HEK293 (cell line): Measurements from ENCODE around the gene GPR160.

Experiments used
- GFI1B ChIP-seq: fragments of 450-650 bp; formaldehyde crosslinking; IDR thresholded peaks from 2 replicates; pipeline ENCODE4 v1.5.1; 2016; ENCODE audit warnings: missing biosample characterization, missing genetic modification characterization
- GLIS1 ChIP-seq: fragments of 450-650 bp; formaldehyde crosslinking; IDR thresholded peaks from 2 replicates; pipeline ENCODE4 v1.5.1; 2016; ENCODE audit warnings: missing biosample characterization, missing genetic modification characterization
- GLIS2 ChIP-seq: fragments of 450-650 bp; formaldehyde crosslinking; IDR thresholded peaks from 2 replicates; pipeline ENCODE4 v1.5.1; 2016; ENCODE audit warnings: missing biosample characterization, missing genetic modification characterization
- HOXD13 ChIP-seq: sonication (generic); formaldehyde crosslinking; IDR thresholded peaks from 2 replicates; pipeline ENCODE4 v1.8.0; 2022; ENCODE audit warnings: missing genetic modification reagents, borderline replicate concordance
- IKZF3 ChIP-seq: fragments of 450-650 bp; IDR thresholded peaks from 2 replicates; pipeline ENCODE4 v1.5.0; 2018; ENCODE audit warnings: missing biosample characterization, mild to moderate bottlenecking, missing genetic modification characterization, moderate library complexity
- MYNN ChIP-seq: fragments of 450-650 bp; formaldehyde crosslinking; IDR thresholded peaks from 2 replicates; pipeline ENCODE4 v1.5.1; 2016; ENCODE audit warnings: missing biosample characterization, missing genetic modification characterization, borderline replicate concordance
- SP7 ChIP-seq: fragments of 450-650 bp; formaldehyde crosslinking; IDR thresholded peaks from 2 replicates; pipeline ENCODE4 v1.5.1; 2016; ENCODE audit warnings: missing biosample characterization, missing genetic modification characterization
- YY1 ChIP-seq: fragments of 450-650 bp; formaldehyde crosslinking; IDR thresholded peaks from 2 replicates; pipeline ENCODE4 v1.5.1; 2018; ENCODE audit warnings: missing biosample characterization, missing genetic modification characterization
- ZNF132 ChIP-seq: fragments of 450-650 bp; formaldehyde crosslinking; IDR thresholded peaks from 2 replicates; pipeline ENCODE4 v1.5.1; 2017; ENCODE audit warnings: missing biosample characterization, missing genetic modification characterization, borderline replicate concordance
- ZNF514 ChIP-seq: fragments of 450-650 bp; formaldehyde crosslinking; IDR thresholded peaks from 2 replicates; pipeline ENCODE4 v1.5.1; 2016; ENCODE audit warnings: missing biosample characterization, missing genetic modification characterization
- ZNF596 ChIP-seq: fragments of 450-650 bp; IDR thresholded peaks from 2 replicates; pipeline ENCODE4 v1.5.0; 2018; ENCODE audit warnings: missing biosample characterization, mild to moderate bottlenecking, missing genetic modification characterization, moderate library complexity
- ZNF660 ChIP-seq: fragments of 450-650 bp; IDR thresholded peaks from 2 replicates; pipeline ENCODE4 v1.5.1; 2018; ENCODE audit warnings: missing biosample characterization, mild to moderate bottlenecking, missing genetic modification characterization
- ZNF664 ChIP-seq: fragments of 450-650 bp; formaldehyde crosslinking; IDR thresholded peaks from 2 replicates; pipeline ENCODE4 v1.5.1; 2016; ENCODE audit warnings: missing biosample characterization, missing genetic modification characterization
- ZNF670 ChIP-seq: fragments of 450-650 bp; formaldehyde crosslinking; IDR thresholded peaks from 2 replicates; pipeline ENCODE4 v1.5.1; 2016; ENCODE audit warnings: missing biosample characterization, missing genetic modification characterization, low read depth
- ZNF830 ChIP-seq: fragments of 450-650 bp; IDR thresholded peaks from 2 replicates; pipeline ENCODE4 v1.5.0; 2018; ENCODE audit warnings: missing biosample characterization, missing genetic modification characterization, low read depth, mild to moderate bottlenecking, moderate library complexity
- TF ChIP-seq, protein P1 (sequence below): fragments of 450-650 bp; formaldehyde crosslinking; IDR thresholded peaks from 2 replicates; pipeline ENCODE4 v1.5.1; 2016; ENCODE audit warnings: missing biosample characterization, missing genetic modification characterization
- TF ChIP-seq, protein P2 (sequence below): fragments of 450-650 bp; formaldehyde crosslinking; IDR thresholded peaks from 2 replicates; pipeline ENCODE4 v1.5.0; 2017; ENCODE audit warnings: missing biosample characterization, missing genetic modification characterization, borderline replicate concordance
- TF ChIP-seq, protein P3 (sequence below): fragments of 450-650 bp; formaldehyde crosslinking; IDR thresholded peaks from 2 replicates; pipeline ENCODE4 v1.5.1; 2016; ENCODE audit warnings: missing biosample characterization, missing genetic modification characterization
- TF ChIP-seq, protein P4 (sequence below): fragments of 450-650 bp; formaldehyde crosslinking; IDR thresholded peaks from 2 replicates; pipeline ENCODE4 v1.5.1; 2016; ENCODE audit warnings: missing biosample characterization, missing genetic modification characterization
- TF ChIP-seq, protein P5 (sequence below): fragments of 450-650 bp; formaldehyde crosslinking; optimal IDR thresholded peaks from 2 replicates; pipeline ENCODE3; 2016; ENCODE audit warnings: missing biosample characterization, mild to moderate bottlenecking, missing genetic modification characterization
- TF ChIP-seq, protein P6 (sequence below): fragments of 450-650 bp; formaldehyde crosslinking; conservative IDR thresholded peaks from 2 replicates; pipeline ENCODE4 v1.5.1; 2016; ENCODE audit warnings: low read depth, missing biosample characterization, missing genetic modification characterization

Gene GPR160

DNA sequence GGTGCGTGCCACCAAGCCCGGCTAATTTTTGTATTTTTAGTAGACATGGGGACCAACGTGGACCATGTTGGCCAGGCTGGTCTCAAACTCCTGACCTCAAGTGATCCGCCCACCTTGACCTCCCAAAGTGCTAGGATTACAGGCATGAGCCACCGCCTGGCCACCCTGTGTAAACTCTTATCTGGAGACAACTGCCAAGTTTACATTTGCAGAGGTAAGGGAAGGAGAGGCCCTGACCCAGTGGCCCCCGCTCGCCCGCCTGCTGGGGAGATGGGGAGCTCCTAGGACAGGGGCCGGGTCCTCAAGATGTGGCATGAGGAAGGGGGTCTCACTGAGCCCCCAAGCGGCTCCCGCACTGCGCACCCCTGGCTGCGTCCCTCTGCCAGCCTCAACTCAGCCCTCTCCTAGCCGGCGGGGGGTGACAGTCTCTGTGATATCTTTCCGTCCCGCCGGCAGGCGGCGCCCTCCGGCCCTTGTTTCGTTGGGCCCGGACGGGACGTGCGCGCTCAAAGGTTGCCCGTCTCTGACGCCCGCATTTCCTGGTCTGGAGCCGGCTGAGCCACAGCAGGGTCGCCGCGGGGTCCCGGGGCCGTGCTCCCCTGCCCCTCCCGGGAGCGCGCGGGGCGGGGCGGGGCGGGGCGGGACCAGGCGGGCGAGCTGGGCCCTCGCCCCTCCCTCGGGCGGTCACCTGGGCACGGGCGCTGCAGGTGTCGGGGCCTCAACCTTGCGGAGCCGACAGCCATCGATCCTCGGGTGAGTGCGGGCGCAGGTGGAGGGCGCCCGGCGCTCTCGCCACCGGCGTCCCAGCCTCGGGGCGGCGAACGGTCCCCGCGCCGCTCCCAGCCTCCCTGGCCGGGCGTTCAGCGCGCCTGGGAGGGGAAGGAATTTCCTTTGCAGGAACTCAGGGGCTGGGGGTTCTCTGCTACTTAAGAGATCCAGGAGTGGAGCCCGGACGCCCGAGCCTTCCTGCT lies at the start of gene GPR160 (continued):
- TF ChIP-seq MYNN (tag by site-specific recombination) (no peak), HOXD13 (no peak), YY1 (tag by site-specific recombination) (no peak), ZNF514 (tag by site-specific recombination) (no peak), GFI1B (tag by site-specific recombination) (no peak), ZNF660 (tag by site-specific recombination) (peak; percentile 79; the same call in 1 of the 2 replicates), GLIS2 (tag by site-specific recombination) (peak; percentile 89), ZNF132 (tag by site-specific recombination) (no peak), ZNF664 (tag by site-specific recombination) (no peak), ZNF830 (tag by site-specific recombination) (no peak), ZNF596 (tag by site-specific recombination) (peak; percentile 6; the same call in 1 of the 2 replicates), GLIS1 (tag by site-specific recombination) (peak; percentile 30; the same call in 1 of the 2 replicates), ZNF670 (no peak), SP7 (tag by site-specific recombination) (0 out of 2 replicates have a peak, but pooled peaks have one; percentile 15), IKZF3 (tag by site-specific recombination) (no peak)
- TF ChIP-seq, protein P1, sequence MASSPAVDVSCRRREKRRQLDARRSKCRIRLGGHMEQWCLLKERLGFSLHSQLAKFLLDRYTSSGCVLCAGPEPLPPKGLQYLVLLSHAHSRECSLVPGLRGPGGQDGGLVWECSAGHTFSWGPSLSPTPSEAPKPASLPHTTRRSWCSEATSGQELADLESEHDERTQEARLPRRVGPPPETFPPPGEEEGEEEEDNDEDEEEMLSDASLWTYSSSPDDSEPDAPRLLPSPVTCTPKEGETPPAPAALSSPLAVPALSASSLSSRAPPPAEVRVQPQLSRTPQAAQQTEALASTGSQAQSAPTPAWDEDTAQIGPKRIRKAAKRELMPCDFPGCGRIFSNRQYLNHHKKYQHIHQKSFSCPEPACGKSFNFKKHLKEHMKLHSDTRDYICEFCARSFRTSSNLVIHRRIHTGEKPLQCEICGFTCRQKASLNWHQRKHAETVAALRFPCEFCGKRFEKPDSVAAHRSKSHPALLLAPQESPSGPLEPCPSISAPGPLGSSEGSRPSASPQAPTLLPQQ (tag by site-specific recombination), result 0 out of 2 replicates have a peak, but pooled peaks have one; percentile 39
- TF ChIP-seq, protein P2, sequence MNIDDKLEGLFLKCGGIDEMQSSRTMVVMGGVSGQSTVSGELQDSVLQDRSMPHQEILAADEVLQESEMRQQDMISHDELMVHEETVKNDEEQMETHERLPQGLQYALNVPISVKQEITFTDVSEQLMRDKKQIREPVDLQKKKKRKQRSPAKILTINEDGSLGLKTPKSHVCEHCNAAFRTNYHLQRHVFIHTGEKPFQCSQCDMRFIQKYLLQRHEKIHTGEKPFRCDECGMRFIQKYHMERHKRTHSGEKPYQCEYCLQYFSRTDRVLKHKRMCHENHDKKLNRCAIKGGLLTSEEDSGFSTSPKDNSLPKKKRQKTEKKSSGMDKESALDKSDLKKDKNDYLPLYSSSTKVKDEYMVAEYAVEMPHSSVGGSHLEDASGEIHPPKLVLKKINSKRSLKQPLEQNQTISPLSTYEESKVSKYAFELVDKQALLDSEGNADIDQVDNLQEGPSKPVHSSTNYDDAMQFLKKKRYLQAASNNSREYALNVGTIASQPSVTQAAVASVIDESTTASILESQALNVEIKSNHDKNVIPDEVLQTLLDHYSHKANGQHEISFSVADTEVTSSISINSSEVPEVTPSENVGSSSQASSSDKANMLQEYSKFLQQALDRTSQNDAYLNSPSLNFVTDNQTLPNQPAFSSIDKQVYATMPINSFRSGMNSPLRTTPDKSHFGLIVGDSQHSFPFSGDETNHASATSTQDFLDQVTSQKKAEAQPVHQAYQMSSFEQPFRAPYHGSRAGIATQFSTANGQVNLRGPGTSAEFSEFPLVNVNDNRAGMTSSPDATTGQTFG (tag by site-specific recombination), result no peak
- TF ChIP-seq, protein P3, sequence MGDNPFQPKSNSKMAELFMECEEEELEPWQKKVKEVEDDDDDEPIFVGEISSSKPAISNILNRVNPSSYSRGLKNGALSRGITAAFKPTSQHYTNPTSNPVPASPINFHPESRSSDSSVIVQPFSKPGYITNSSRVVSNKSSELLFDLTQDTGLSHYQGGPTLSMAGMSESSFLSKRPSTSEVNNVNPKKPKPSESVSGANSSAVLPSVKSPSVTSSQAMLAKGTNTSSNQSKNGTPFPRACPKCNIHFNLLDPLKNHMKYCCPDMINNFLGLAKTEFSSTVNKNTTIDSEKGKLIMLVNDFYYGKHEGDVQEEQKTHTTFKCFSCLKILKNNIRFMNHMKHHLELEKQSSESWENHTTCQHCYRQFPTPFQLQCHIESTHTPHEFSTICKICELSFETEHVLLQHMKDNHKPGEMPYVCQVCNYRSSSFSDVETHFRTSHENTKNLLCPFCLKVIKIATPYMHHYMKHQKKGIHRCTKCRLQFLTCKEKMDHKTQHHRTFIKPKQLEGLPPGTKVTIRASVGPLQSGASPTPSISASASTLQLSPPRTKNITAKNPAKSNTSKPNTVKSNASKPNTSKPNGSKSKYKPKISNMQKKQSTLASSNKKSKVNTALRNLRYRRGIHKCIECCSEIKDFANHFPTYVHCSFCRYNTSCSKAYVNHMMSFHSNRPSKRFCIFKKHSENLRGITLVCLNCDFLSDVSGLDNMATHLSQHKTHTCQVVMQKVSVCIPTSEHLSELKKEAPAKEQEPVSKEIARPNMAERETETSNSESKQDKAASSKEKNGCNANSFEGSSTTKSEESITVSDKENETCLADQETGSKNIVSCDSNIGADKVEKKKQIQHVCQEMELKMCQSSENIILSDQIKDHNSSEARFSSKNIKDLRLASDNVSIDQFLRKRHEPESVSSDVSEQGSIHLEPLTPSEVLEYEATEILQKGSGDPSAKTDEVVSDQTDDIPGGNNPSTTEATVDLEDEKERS, result 0 out of 2 replicates have a peak, but pooled peaks have one; percentile 51
- TF ChIP-seq, protein P4, sequence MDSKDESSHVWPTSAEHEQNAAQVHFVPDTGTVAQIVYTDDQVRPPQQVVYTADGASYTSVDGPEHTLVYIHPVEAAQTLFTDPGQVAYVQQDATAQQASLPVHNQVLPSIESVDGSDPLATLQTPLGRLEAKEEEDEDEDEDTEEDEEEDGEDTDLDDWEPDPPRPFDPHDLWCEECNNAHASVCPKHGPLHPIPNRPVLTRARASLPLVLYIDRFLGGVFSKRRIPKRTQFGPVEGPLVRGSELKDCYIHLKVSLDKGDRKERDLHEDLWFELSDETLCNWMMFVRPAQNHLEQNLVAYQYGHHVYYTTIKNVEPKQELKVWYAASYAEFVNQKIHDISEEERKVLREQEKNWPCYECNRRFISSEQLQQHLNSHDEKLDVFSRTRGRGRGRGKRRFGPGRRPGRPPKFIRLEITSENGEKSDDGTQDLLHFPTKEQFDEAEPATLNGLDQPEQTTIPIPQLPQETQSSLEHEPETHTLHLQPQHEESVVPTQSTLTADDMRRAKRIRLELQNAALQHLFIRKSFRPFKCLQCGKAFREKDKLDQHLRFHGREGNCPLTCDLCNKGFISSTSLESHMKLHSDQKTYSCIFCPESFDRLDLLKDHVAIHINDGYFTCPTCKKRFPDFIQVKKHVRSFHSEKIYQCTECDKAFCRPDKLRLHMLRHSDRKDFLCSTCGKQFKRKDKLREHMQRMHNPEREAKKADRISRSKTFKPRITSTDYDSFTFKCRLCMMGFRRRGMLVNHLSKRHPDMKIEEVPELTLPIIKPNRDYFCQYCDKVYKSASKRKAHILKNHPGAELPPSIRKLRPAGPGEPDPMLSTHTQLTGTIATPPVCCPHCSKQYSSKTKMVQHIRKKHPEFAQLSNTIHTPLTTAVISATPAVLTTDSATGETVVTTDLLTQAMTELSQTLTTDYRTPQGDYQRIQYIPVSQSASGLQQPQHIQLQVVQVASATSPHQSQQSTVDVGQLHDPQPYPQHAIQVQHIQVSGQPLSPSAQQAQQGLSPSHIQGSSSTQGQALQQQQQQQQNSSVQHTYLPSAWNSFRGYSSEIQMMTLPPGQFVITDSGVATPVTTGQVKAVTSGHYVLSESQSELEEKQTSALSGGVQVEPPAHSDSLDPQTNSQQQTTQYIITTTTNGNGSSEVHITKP (tag by site-specific recombination), result no peak; the same call in 1 of the 2 replicates
- TF ChIP-seq, protein P5, sequence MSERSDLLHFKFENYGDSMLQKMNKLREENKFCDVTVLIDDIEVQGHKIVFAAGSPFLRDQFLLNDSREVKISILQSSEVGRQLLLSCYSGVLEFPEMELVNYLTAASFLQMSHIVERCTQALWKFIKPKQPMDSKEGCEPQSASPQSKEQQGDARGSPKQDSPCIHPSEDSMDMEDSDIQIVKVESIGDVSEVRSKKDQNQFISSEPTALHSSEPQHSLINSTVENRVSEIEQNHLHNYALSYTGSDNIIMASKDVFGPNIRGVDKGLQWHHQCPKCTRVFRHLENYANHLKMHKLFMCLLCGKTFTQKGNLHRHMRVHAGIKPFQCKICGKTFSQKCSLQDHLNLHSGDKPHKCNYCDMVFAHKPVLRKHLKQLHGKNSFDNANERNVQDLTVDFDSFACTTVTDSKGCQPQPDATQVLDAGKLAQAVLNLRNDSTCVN (tag by site-specific recombination), result peak; percentile 70
- TF ChIP-seq, protein P6, sequence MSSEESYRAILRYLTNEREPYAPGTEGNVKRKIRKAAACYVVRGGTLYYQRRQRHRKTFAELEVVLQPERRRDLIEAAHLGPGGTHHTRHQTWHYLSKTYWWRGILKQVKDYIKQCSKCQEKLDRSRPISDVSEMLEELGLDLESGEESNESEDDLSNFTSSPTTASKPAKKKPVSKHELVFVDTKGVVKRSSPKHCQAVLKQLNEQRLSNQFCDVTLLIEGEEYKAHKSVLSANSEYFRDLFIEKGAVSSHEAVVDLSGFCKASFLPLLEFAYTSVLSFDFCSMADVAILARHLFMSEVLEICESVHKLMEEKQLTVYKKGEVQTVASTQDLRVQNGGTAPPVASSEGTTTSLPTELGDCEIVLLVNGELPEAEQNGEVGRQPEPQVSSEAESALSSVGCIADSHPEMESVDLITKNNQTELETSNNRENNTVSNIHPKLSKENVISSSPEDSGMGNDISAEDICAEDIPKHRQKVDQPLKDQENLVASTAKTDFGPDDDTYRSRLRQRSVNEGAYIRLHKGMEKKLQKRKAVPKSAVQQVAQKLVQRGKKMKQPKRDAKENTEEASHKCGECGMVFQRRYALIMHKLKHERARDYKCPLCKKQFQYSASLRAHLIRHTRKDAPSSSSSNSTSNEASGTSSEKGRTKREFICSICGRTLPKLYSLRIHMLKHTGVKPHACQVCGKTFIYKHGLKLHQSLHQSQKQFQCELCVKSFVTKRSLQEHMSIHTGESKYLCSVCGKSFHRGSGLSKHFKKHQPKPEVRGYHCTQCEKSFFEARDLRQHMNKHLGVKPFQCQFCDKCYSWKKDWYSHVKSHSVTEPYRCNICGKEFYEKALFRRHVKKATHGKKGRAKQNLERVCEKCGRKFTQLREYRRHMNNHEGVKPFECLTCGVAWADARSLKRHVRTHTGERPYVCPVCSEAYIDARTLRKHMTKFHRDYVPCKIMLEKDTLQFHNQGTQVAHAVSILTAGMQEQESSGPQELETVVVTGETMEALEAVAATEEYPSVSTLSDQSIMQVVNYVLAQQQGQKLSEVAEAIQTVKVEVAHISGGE (tag by site-specific recombination), result no peak
